GM06990 (cell line): ENCODE measurements around the gene DDX20.

Experiments used
- DNase-seq: peaks from one replicate; pipeline ENCODE4 v3.0.0-alpha.2; 2011; ENCODE audit not compliant: insufficient read length; ENCODE audit errors: extremely low read depth
- H3K27me3 ChIP-seq: replicated peaks from 2 replicates; pipeline ENCODE4 v1.6.0; 2011; ENCODE audit warnings: low read length; ENCODE audit not compliant: control insufficient read depth, insufficient read depth
- H3K36me3 ChIP-seq: 2 replicates; pipeline ENCODE4 v1.5.1; 2011; ENCODE audit warnings: low read length; ENCODE audit not compliant: control insufficient read depth, insufficient read depth
- H3K4me3 ChIP-seq: replicated peaks from 2 replicates; pipeline ENCODE4 v1.5.1; 2011; ENCODE audit warnings: low read depth, mild to moderate bottlenecking, control low read depth, low read length
- CTCF ChIP-seq: IDR thresholded peaks from 2 replicates; pipeline ENCODE4 v1.5.1; 2011; ENCODE audit warnings: low read length, control low read depth, mild to moderate bottlenecking, inconsistent platforms; ENCODE audit not compliant: insufficient read depth, poor library complexity, severe bottlenecking

DDX20 gene

GRCh38 chr1:111814305-111814628 is 58.6 kb downstream of the DDX20 start:
- H3K4me3 ChIP-seq = no peak overlapping the region
- peaks cover 1% of the 10 kb centered on the region; the same call in 1 of the 2 replicates for H3K27me3 ChIP-seq
- no peaks in the 10 kb centered on the region for H3K36me3 ChIP-seq
- no peak for TF ChIP-seq CTCF
- no peak for DNase-seq

- TF ChIP-seq CTCF = no peak
- Histone ChIP-seq H3K4me3 (no peak overlapping the region), H3K27me3 (peaks cover 1% of the 10 kb centered on the region; the same call in 1 of the 2 replicates), H3K36me3 (no peaks in the 10 kb centered on the region)
- no peak for DNase-seq
Observed at GRCh38 chr1:111814642-111815041, 58.9 kb downstream of the DDX20 start.
